ENCODE measurements around the gene IGFBP3. TPM values are rescaled to one million over a fixed set of nuclear protein-coding genes. Genes with fewer than 3 reads are reported as not detected.

The IGFBP3 gene
- total and polyA plus RNA-seq, 2 of the 13 experiments (the other 11 are each of a cell fraction or from before 2014, with no cell fraction given), result 57.5 TPM; not detected in 1

DNA sequence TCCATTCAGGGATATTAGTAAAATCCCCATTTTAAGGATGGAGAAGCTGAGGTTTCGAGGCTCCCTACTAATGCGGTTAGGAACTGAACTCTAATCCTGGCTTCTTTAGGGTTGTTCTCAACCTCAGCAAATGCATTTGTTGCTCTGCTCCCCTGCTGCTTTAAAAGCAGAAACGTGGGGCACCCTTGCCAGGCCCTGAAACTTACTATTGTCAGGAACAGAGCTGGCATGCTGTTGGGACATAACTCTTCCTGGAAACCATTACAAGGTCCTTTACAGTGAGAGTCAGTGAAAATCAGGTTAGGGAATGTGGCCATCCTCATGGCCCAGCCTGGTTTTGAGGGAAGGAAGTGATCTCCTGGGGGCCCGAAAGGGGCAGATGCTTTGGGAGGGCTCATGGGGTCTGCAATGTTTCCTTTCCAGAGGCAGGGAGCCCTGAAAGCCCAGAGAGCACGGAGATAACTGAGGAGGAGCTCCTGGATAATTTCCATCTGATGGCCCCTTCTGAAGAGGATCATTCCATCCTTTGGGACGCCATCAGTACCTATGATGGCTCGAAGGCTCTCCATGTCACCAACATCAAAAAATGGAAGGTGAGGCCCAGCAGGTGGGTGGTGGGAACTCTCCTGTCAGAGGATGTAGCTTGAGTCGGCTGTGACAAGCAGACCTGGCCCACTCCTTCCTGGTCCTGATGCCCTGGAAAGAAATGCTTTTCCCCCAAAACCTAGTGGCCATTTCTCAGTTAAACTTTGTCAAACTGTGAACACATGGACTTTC lies 30.8 kb downstream of the IGFBP3 start (continued):
- TF ChIP-seq ZNF160 (CRISPR knock-in tag; IDR thresholded peaks at IDR 0.05), result no peak; the same call in 1 of the 2 replicates
- TF ChIP-seq TBP (CRISPR knock-in tag; IDR thresholded peaks at IDR 0.05), result 0 out of 2 replicates have a peak, but pooled peaks have one; percentile 28
- no peak for TF ChIP-seq ZNF776 (CRISPR knock-in tag; IDR thresholded peaks at IDR 0.05)
- TF ChIP-seq SUZ12 (IDR thresholded peaks at IDR 0.05; ENCODE audit: low read depth, low read length), result no peak
- TF ChIP-seq HNRNPUL1 (IDR thresholded peaks at IDR 0.05; ENCODE audit: low read depth, low read length), result no peak
- no peak; the same call in 1 of the 2 replicates for TF ChIP-seq MIXL1 (CRISPR knock-in tag; IDR thresholded peaks at IDR 0.05)
- TF ChIP-seq ZSCAN20 (CRISPR knock-in tag; IDR thresholded peaks at IDR 0.05; ENCODE audit: borderline replicate concordance), result peak; percentile 90; the same call in 1 of the 2 replicates
- 0 out of 2 replicates have a peak, but pooled peaks have one; percentile 57 for TF ChIP-seq ZNF780A (CRISPR knock-in tag; IDR thresholded peaks at IDR 0.05)
- TF ChIP-seq, protein P1, sequence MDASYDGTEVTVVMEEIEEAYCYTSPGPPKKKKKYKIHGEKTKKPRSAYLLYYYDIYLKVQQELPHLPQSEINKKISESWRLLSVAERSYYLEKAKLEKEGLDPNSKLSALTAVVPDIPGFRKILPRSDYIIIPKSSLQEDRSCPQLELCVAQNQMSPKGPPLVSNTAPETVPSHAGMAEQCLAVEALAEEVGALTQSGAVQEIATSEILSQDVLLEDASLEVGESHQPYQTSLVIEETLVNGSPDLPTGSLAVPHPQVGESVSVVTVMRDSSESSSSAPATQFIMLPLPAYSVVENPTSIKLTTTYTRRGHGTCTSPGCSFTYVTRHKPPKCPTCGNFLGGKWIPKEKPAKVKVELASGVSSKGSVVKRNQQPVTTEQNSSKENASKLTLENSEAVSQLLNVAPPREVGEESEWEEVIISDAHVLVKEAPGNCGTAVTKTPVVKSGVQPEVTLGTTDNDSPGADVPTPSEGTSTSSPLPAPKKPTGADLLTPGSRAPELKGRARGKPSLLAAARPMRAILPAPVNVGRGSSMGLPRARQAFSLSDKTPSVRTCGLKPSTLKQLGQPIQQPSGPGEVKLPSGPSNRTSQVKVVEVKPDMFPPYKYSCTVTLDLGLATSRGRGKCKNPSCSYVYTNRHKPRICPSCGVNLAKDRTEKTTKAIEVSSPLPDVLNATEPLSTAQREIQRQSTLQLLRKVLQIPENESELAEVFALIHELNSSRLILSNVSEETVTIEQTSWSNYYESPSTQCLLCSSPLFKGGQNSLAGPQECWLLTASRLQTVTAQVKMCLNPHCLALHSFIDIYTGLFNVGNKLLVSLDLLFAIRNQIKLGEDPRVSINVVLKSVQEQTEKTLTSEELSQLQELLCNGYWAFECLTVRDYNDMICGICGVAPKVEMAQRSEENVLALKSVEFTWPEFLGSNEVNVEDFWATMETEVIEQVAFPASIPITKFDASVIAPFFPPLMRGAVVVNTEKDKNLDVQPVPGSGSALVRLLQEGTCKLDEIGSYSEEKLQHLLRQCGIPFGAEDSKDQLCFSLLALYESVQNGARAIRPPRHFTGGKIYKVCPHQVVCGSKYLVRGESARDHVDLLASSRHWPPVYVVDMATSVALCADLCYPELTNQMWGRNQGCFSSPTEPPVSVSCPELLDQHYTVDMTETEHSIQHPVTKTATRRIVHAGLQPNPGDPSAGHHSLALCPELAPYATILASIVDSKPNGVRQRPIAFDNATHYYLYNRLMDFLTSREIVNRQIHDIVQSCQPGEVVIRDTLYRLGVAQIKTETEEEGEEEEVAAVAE (CRISPR knock-in tag; IDR thresholded peaks at IDR 0.05; ENCODE audit: borderline replicate concordance), result 0 out of 2 replicates have a peak, but pooled peaks have one; percentile 9
- TF ChIP-seq, protein P2, sequence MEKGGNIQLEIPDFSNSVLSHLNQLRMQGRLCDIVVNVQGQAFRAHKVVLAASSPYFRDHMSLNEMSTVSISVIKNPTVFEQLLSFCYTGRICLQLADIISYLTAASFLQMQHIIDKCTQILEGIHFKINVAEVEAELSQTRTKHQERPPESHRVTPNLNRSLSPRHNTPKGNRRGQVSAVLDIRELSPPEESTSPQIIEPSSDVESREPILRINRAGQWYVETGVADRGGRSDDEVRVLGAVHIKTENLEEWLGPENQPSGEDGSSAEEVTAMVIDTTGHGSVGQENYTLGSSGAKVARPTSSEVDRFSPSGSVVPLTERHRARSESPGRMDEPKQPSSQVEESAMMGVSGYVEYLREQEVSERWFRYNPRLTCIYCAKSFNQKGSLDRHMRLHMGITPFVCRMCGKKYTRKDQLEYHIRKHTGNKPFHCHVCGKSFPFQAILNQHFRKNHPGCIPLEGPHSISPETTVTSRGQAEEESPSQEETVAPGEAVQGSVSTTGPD (CRISPR knock-in tag; IDR thresholded peaks at IDR 0.05), result no peak
- TF ChIP-seq, protein P3, sequence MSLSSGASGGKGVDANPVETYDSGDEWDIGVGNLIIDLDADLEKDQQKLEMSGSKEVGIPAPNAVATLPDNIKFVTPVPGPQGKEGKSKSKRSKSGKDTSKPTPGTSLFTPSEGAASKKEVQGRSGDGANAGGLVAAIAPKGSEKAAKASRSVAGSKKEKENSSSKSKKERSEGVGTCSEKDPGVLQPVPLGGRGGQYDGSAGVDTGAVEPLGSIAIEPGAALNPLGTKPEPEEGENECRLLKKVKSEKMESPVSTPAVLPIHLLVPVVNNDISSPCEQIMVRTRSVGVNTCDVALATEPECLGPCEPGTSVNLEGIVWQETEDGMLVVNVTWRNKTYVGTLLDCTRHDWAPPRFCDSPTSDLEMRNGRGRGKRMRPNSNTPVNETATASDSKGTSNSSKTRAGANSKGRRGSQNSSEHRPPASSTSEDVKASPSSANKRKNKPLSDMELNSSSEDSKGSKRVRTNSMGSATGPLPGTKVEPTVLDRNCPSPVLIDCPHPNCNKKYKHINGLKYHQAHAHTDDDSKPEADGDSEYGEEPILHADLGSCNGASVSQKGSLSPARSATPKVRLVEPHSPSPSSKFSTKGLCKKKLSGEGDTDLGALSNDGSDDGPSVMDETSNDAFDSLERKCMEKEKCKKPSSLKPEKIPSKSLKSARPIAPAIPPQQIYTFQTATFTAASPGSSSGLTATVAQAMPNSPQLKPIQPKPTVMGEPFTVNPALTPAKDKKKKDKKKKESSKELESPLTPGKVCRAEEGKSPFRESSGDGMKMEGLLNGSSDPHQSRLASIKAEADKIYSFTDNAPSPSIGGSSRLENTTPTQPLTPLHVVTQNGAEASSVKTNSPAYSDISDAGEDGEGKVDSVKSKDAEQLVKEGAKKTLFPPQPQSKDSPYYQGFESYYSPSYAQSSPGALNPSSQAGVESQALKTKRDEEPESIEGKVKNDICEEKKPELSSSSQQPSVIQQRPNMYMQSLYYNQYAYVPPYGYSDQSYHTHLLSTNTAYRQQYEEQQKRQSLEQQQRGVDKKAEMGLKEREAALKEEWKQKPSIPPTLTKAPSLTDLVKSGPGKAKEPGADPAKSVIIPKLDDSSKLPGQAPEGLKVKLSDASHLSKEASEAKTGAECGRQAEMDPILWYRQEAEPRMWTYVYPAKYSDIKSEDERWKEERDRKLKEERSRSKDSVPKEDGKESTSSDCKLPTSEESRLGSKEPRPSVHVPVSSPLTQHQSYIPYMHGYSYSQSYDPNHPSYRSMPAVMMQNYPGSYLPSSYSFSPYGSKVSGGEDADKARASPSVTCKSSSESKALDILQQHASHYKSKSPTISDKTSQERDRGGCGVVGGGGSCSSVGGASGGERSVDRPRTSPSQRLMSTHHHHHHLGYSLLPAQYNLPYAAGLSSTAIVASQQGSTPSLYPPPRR (CRISPR knock-in tag; IDR thresholded peaks at IDR 0.05; ENCODE audit: borderline replicate concordance), result peak; percentile 45
- TF ChIP-seq, protein P4, sequence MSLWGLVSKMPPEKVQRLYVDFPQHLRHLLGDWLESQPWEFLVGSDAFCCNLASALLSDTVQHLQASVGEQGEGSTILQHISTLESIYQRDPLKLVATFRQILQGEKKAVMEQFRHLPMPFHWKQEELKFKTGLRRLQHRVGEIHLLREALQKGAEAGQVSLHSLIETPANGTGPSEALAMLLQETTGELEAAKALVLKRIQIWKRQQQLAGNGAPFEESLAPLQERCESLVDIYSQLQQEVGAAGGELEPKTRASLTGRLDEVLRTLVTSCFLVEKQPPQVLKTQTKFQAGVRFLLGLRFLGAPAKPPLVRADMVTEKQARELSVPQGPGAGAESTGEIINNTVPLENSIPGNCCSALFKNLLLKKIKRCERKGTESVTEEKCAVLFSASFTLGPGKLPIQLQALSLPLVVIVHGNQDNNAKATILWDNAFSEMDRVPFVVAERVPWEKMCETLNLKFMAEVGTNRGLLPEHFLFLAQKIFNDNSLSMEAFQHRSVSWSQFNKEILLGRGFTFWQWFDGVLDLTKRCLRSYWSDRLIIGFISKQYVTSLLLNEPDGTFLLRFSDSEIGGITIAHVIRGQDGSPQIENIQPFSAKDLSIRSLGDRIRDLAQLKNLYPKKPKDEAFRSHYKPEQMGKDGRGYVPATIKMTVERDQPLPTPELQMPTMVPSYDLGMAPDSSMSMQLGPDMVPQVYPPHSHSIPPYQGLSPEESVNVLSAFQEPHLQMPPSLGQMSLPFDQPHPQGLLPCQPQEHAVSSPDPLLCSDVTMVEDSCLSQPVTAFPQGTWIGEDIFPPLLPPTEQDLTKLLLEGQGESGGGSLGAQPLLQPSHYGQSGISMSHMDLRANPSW (CRISPR knock-in tag; IDR thresholded peaks at IDR 0.05; ENCODE audit: borderline replicate concordance), result 0 out of 2 replicates have a peak, but pooled peaks have one; percentile 29
- peak; percentile 2; the same call in 1 of the 2 replicates for TF ChIP-seq FOXK1 (CRISPR knock-in tag; IDR thresholded peaks at IDR 0.05; ENCODE audit: borderline replicate concordance, low read depth)
- peak; percentile 52 for TF ChIP-seq POLR2AphosphoS5 (IDR thresholded peaks at IDR 0.05; ENCODE audit: low read depth, low read length)
- peak; percentile 34; the same call in 1 of the 2 replicates for TF ChIP-seq ZFY (CRISPR knock-in tag; IDR thresholded peaks at IDR 0.05)

All from HepG2 (cell line).